ENCODE measurements around the gene PLCB4. TPM values are rescaled to one million over a fixed set of nuclear protein-coding genes. Genes with fewer than 3 reads are reported as not detected.

PLCB4 gene
- total RNA-seq, 1 experiment from 2014 or later = 0.47 TPM

GRCh38 chr20:9103955-9104354 lies 35.1 kb downstream of the PLCB4 start:
- Histone ChIP-seq H3K9me3 (replicated peaks) (no peaks in the 10 kb centered on the region), H3K4me3 (no peak overlapping the region), H3K4me1 (no peaks in the 10 kb centered on the region), H3K27ac (no peak overlapping the region), H3K27me3 (no peaks in the 10 kb centered on the region), H3K36me3 (no peaks in the 10 kb centered on the region)
- no peak for DNase-seq

GRCh38 chr20:9108260-9108659 lies 39.4 kb downstream of the PLCB4 start:
- Histone ChIP-seq H3K9me3 (replicated peaks) (no peaks in the 10 kb centered on the region), H3K36me3 (no peaks in the 10 kb centered on the region), H3K27me3 (no peaks in the 10 kb centered on the region), H3K4me3 (no peak overlapping the region), H3K27ac (no peak overlapping the region), H3K4me1 (no peaks in the 10 kb centered on the region)
- DNase-seq = no peak

GRCh38 chr20:9109566-9109965 lies 40.7 kb downstream of the PLCB4 start:
- DNase-seq = no peak
- Histone ChIP-seq H3K9me3 (replicated peaks) (no peaks in the 10 kb centered on the region), H3K4me1 (no peaks in the 10 kb centered on the region), H3K27ac (no peak overlapping the region), H3K27me3 (no peaks in the 10 kb centered on the region), H3K36me3 (no peaks in the 10 kb centered on the region), H3K4me3 (no peak overlapping the region)

- H3K4me3 ChIP-seq = no peak overlapping the region
- no peaks in the 10 kb centered on the region for H3K9me3 ChIP-seq (replicated peaks)
- H3K27me3 ChIP-seq = no peaks in the 10 kb centered on the region
- no peak overlapping the region for H3K27ac ChIP-seq
- H3K36me3 ChIP-seq = no peaks in the 10 kb centered on the region
- H3K4me1 ChIP-seq = no peaks in the 10 kb centered on the region
- DNase-seq = no peak
These were observed 41.5 kb downstream of the PLCB4 start for GRCh38 chr20:9110365-9110764.

GRCh38 chr20:9110916-9111432 lies 42.1 kb downstream of the PLCB4 start:
- no peak overlapping the region for H3K27ac ChIP-seq
- no peak for DNase-seq
- H3K4me3 ChIP-seq = no peak overlapping the region
- H3K36me3 ChIP-seq = no peaks in the 10 kb centered on the region
- no peaks in the 10 kb centered on the region for H3K27me3 ChIP-seq
- no peaks in the 10 kb centered on the region for H3K9me3 ChIP-seq (replicated peaks)
- H3K4me1 ChIP-seq = no peaks in the 10 kb centered on the region

GRCh38 chr20:9112541-9113515 lies 43.9 kb downstream of the PLCB4 start:
- Histone ChIP-seq H3K36me3 (no peaks in the 10 kb centered on the region), H3K27ac (no peak overlapping the region), H3K4me1 (no peaks in the 10 kb centered on the region), H3K4me3 (no peak overlapping the region), H3K9me3 (replicated peaks) (no peaks in the 10 kb centered on the region), H3K27me3 (no peaks in the 10 kb centered on the region)
- DNase-seq = no peak

- Histone ChIP-seq H3K27ac (no peak overlapping the region), H3K27me3 (0 out of 2 replicates have a peak, but pooled peaks cover under 1% of the 10 kb centered on the region), H3K9me3 (replicated peaks) (no peaks in the 10 kb centered on the region), H3K4me1 (no peaks in the 10 kb centered on the region), H3K4me3 (no peak overlapping the region), H3K36me3 (no peaks in the 10 kb centered on the region)
- no peak for DNase-seq
These were observed 45.8 kb downstream of the PLCB4 start for GRCh38 chr20:9114709-9115108.

GRCh38 chr20:9117548-9117947 lies 48.7 kb downstream of the PLCB4 start:
- no peak overlapping the region for H3K27ac ChIP-seq
- H3K4me1 ChIP-seq = no peaks in the 10 kb centered on the region
- no peak for DNase-seq
- H3K9me3 ChIP-seq (replicated peaks) = no peaks in the 10 kb centered on the region
- peaks cover 6% of the 10 kb centered on the region; the same call in 1 of the 2 replicates for H3K27me3 ChIP-seq
- no peaks in the 10 kb centered on the region for H3K36me3 ChIP-seq
- no peak overlapping the region for H3K4me3 ChIP-seq

- no peak overlapping the region for H3K4me3 ChIP-seq
- DNase-seq = no peak
- no peaks in the 10 kb centered on the region for H3K9me3 ChIP-seq (replicated peaks)
- H3K27ac ChIP-seq = no peak overlapping the region
- H3K27me3 ChIP-seq = peaks cover 6% of the 10 kb centered on the region; the same call in 1 of the 2 replicates
- no peaks in the 10 kb centered on the region for H3K4me1 ChIP-seq
- H3K36me3 ChIP-seq = no peaks in the 10 kb centered on the region
These were observed 50.9 kb downstream of the PLCB4 start for GRCh38 chr20:9119776-9120175.

- Histone ChIP-seq H3K27me3 (peaks cover 6% of the 10 kb centered on the region; the same call in 1 of the 2 replicates), H3K9me3 (replicated peaks) (no peaks in the 10 kb centered on the region), H3K4me3 (no peak overlapping the region), H3K27ac (no peak overlapping the region), H3K4me1 (no peaks in the 10 kb centered on the region), H3K36me3 (no peaks in the 10 kb centered on the region)
- no peak for DNase-seq
These were observed 52.3 kb downstream of the PLCB4 start for GRCh38 chr20:9121211-9121610.

GRCh38 chr20:9122571-9122970 lies 53.7 kb downstream of the PLCB4 start:
- Histone ChIP-seq H3K27me3 (peaks cover 6% of the 10 kb centered on the region; the same call in 1 of the 2 replicates), H3K4me1 (no peaks in the 10 kb centered on the region), H3K4me3 (no peak overlapping the region), H3K36me3 (no peaks in the 10 kb centered on the region), H3K9me3 (replicated peaks) (no peaks in the 10 kb centered on the region), H3K27ac (no peak overlapping the region)
- no peak for DNase-seq

GRCh38 chr20:9126527-9126926 lies 57.6 kb downstream of the PLCB4 start:
- H3K4me1 ChIP-seq = no peaks in the 10 kb centered on the region
- H3K4me3 ChIP-seq = no peak overlapping the region
- H3K27ac ChIP-seq = no peak overlapping the region
- H3K9me3 ChIP-seq (replicated peaks) = no peaks in the 10 kb centered on the region
- peaks cover 5% of the 10 kb centered on the region; the same call in 1 of the 2 replicates for H3K27me3 ChIP-seq
- DNase-seq = no peak
- no peaks in the 10 kb centered on the region for H3K36me3 ChIP-seq

- Histone ChIP-seq H3K4me1 (no peaks in the 10 kb centered on the region), H3K27ac (no peak overlapping the region), H3K36me3 (no peaks in the 10 kb centered on the region), H3K4me3 (no peak overlapping the region), H3K27me3 (0 out of 2 replicates have a peak, but pooled peaks cover 5% of the 10 kb centered on the region), H3K9me3 (replicated peaks) (no peaks in the 10 kb centered on the region)
- no peak for DNase-seq
These were observed 59.7 kb downstream of the PLCB4 start for GRCh38 chr20:9128568-9128967.

GRCh38 chr20:9129756-9130155 lies 60.9 kb downstream of the PLCB4 start:
- H3K27ac ChIP-seq = no peak overlapping the region
- no peaks in the 10 kb centered on the region; the same call in 1 of the 2 replicates for H3K9me3 ChIP-seq (replicated peaks)
- H3K27me3 ChIP-seq = peaks cover 5% of the 10 kb centered on the region; the same call in 1 of the 2 replicates
- H3K4me3 ChIP-seq = no peak overlapping the region
- no peaks in the 10 kb centered on the region for H3K36me3 ChIP-seq
- H3K4me1 ChIP-seq = no peaks in the 10 kb centered on the region
- no peak for DNase-seq

GRCh38 chr20:9130521-9130920 lies 61.6 kb downstream of the PLCB4 start:
- Histone ChIP-seq H3K4me1 (no peaks in the 10 kb centered on the region), H3K36me3 (no peaks in the 10 kb centered on the region), H3K9me3 (replicated peaks) (no peaks in the 10 kb centered on the region; the same call in 1 of the 2 replicates), H3K27ac (no peak overlapping the region), H3K27me3 (peaks cover 5% of the 10 kb centered on the region; the same call in 1 of the 2 replicates), H3K4me3 (no peak overlapping the region)
- no peak for DNase-seq

Measured in SJCRH30 (cell line).